Sigmoid colon (tissue), 7 donors: Measurements from ENCODE around the gene HABP4. TPM values are rescaled to one million over a fixed set of nuclear protein-coding genes. Genes with fewer than 3 reads are reported as not detected.

Source experiments
- DNase-seq: peaks from one replicate; pipeline ENCODE4 v3.0.0-alpha.2; 2019
- H3K27ac ChIP-seq, 4 donors: fragments of 200-600 bp; sonication (generic); one replicate each; pipeline ENCODE4 v1.5.1; 2016 to 2019; ENCODE audit warnings: mild to moderate bottlenecking in 1 of 4
- H3K27me3 ChIP-seq, 3 donors: fragments of 200-600 bp; sonication (generic); one replicate each; pipeline ENCODE4 v1.5.1; 2019; ENCODE audit warnings: mild to moderate bottlenecking in 1 of 3
- H3K36me3 ChIP-seq, 4 donors: fragments of 200-600 bp; sonication (generic); one replicate each; pipeline ENCODE4 v1.5.1; 2016 to 2019
- H3K4me1 ChIP-seq, 4 donors: fragments of 200-600 bp; sonication (generic); one replicate each; pipeline ENCODE4 v1.5.1; 2017 to 2019
- H3K4me3 ChIP-seq, 4 donors: fragments of 200-600 bp; sonication (generic); one replicate each; pipeline ENCODE4 v1.5.1; 2017 to 2019; ENCODE audit warnings: mild to moderate bottlenecking in 2 of 4, moderate library complexity in 1 of 4
- H3K9me3 ChIP-seq, 4 donors: fragments of 200-600 bp in 3 of 4; sonication (generic) in 3 of 4; one replicate each; pipeline versions ENCODE4 v1.5.1 to v1.6.1; 2013 to 2019
- CTCF ChIP-seq, 4 experiments: fragments of 450-650 bp in 3 of 4; fragments of 200-600 bp in 1 of 4; IDR thresholded peaks; one replicate each; pipeline ENCODE4 v1.5.1; 2016 to 2019; ENCODE audit warnings: antibody characterized with exemption in 4 of 4, mild to moderate bottlenecking in 3 of 4, moderate library complexity in 2 of 4
- EP300 ChIP-seq, 4 donors: sonication (generic); formaldehyde crosslinking; IDR thresholded peaks; one replicate each; pipeline ENCODE4 v1.6.1; 2017; ENCODE audit warnings: antibody characterized with exemption in 4 of 4
- POLR2A ChIP-seq, 2 donors: fragments of 450-650 bp; IDR thresholded peaks; one replicate each; pipeline ENCODE4 v1.6.1; 2016; ENCODE audit warnings: antibody characterized with exemption in 2 of 2, mild to moderate bottlenecking in 2 of 2, moderate library complexity in 2 of 2
- POLR2AphosphoS5 ChIP-seq, 4 donors: sonication (generic); formaldehyde crosslinking; IDR thresholded peaks; one replicate each; pipeline ENCODE4 v1.6.1; 2017; ENCODE audit warnings: antibody characterized with exemption in 4 of 4
- WGBS, 2 donors: extraction: QIAGEN DNeasy Blood & Tissue Kit; methylation state at CpG; one replicate each; pipeline ENCODE4 v1.1.7; 2013; 5-methylcytosine and 5-hydroxymethylcytosine counted together
- intact Hi-C: fragments of 100-400 bp; cut with DNase I; formaldehyde crosslinking; loops from one replicate; pipeline ENCODE4 v1.15.1; 2023
- polyA plus RNA-seq, 3 donors: library from polyadenylated mRNA; stranded (reverse); fragments of 200-250 nt; gene quantifications; one replicate each; pipeline ENCODE4 v1.2.3, GENCODE V29; 2013
- total RNA-seq, 4 donors: library from RNA; depleted of rRNA; stranded (reverse); fragments of >200 nt; gene quantifications; one replicate each; pipeline ENCODE4 v1.1.0, GENCODE V29; 2016
- donor health status: healthy with polysubstance abuse.
- donor health status: Bipolar disorder and iron deficiency.
- donor health status: healthy.

HABP4 gene
- total and polyA plus RNA-seq, 7 donors = 2.5 to 23.5 (median 12.5) TPM

GRCh38 chr9:96540106-96540505 lies 90.1 kb downstream of the HABP4 start:
- 93 to 98% methylated on average over 3 of the region's 3 CpGs for WGBS, 2 donors
- H3K36me3 ChIP-seq = peaks cover 0 to 47% (median 11%) of the 10 kb centered on the region in 4 donors
- intact Hi-C loops = no loop called here

More at GRCh38 chr9:96540106-96540505, 90.1 kb downstream of the HABP4 start:
- Histone ChIP-seq H3K9me3 (no peaks in the 10 kb centered on the region), H3K4me3 (no peak overlapping the region), H3K27me3 (no peaks in the 10 kb centered on the region), H3K4me1 (no peaks in the 10 kb centered on the region), H3K27ac (no peak overlapping the region)
- TF ChIP-seq EP300 (IDR thresholded peaks at IDR 0.05) (no peak), POLR2A (IDR thresholded peaks at IDR 0.05) (no peak), POLR2AphosphoS5 (IDR thresholded peaks at IDR 0.05) (no peak), CTCF (IDR thresholded peaks at IDR 0.05) (no peak)
- no peak for DNase-seq

Other genes with a start within 250 kb of the HABP4 start
- gene HSD17B3, start 148.0 kb upstream of the HABP4 start, total RNA-seq = 1 to 10 TPM in 1 of 4 donors, under 1 TPM in 1, not detected in 2; 0.66 to 1.4 TPM
- 1 to 10 TPM in 1 of 3 donors, not detected in 2; 1.0 TPM for gene HSD17B3, start 148.0 kb upstream of the HABP4 start, polyA plus RNA-seq
- 10 to 100 TPM; 12.9 to 22.4 (median 16.4) TPM for gene SLC35D2, start 66.5 kb upstream of the HABP4 start, total RNA-seq
- 100 to 1,000 TPM in 1 of 3 donors, 10 to 100 TPM in 2; 45.5 to 118 (median 86.5) TPM for gene SLC35D2, start 66.5 kb upstream of the HABP4 start, polyA plus RNA-seq
- 1 to 10 TPM in 3 of 4 donors, under 1 TPM in 1; 0.28 to 1.4 (median 1.3) TPM for gene ZNF367, start 31.8 kb upstream of the HABP4 start, total RNA-seq
- 1 to 10 TPM in 2 of 3 donors, under 1 TPM in 1; 0.60 to 3.5 (median 1.8) TPM for gene ZNF367, start 31.8 kb upstream of the HABP4 start, polyA plus RNA-seq
- gene CDC14B, start 169.7 kb downstream of the HABP4 start, total RNA-seq = 10 to 100 TPM; 12.5 to 35.7 (median 17.6) TPM
- 10 to 100 TPM in 1 of 3 donors, 1 to 10 TPM in 2; 5.6 to 10.6 (median 8.4) TPM for gene CDC14B, start 169.7 kb downstream of the HABP4 start, polyA plus RNA-seq
- 10 to 100 TPM; 14.0 to 18.3 (median 15.8) TPM for gene PRXL2C, start 205.1 kb downstream of the HABP4 start, total RNA-seq
- gene PRXL2C, start 205.1 kb downstream of the HABP4 start, polyA plus RNA-seq = 1 to 10 TPM; 2.5 to 3.8 (median 3.0) TPM